SKM-1 treated with dmso at 0.1 percent for 144 hours (cell line): Measurements from ENCODE around the gene TNNT2.

ENCODE experiments used
- DNase-seq: peaks from one replicate; lab custom pipeline; 2025; ENCODE audit not compliant: unreplicated experiment; lab: John Stamatoyannopoulos, UW

The TNNT2 gene

DNA sequence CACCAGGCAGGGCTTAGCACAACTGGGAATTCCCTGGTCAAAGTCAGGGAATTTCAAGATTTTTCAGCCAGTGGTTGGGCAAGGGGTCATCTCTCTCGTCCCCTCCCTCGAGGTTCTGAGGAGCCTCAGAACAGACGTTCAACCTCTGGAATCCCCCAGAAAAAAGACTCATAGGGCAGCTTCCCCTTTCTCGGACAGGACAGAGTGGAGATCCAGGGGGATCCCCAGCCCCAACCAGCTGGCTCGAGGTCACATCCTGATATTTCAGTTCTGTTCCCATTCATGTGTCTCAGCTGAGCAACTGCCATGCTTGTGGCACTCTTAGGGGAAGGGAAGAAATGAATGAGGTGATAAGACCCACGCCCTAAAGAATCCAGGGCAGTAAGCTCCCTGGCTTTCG lies 26.6 kb upstream of the TNNT2 start:
- DNase-seq, result no peak

DNA sequence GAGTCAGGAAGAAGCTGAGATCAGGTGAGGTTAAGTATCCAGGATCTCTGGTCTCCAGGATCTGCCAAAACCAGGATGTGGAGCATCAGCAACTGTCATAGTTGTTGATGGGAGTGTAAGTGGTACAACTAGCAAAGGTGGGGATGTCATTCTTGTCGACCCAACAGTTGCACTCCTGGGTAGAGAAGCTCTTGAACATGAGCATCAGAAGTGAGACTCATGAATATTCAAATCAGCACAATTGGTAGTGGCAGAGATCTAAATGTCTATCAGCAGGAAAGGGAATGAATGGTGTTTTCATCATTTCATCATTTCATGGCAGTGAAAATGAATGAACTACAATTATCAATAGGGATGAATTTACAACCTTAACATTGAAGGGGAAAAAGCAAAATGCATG lies 25.9 kb upstream of the TNNT2 start:
- no peak for DNase-seq

GRCh38 chr1:201401700-201402099 lies 24.2 kb upstream of the TNNT2 start:
- DNase-seq, result no peak

DNA sequence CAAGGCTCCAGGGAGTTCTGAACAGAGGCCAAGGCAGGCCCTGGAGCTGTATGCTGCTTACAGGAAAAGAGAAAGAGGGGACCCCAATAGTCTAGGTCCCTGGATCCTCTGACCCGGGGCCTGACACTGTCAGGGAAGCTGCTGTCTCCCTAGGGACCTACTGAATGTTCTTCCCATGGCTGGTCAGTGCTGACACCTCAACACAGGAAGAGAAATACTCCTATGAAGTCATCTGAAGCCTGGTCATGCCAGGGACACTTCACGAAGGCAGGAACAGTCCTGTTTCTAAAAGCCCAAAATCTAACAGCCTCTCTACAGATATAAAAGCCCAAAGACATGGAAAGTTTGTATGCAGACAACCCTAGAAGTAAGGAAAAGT lies 23.4 kb upstream of the TNNT2 start:
- no peak for DNase-seq

DNA sequence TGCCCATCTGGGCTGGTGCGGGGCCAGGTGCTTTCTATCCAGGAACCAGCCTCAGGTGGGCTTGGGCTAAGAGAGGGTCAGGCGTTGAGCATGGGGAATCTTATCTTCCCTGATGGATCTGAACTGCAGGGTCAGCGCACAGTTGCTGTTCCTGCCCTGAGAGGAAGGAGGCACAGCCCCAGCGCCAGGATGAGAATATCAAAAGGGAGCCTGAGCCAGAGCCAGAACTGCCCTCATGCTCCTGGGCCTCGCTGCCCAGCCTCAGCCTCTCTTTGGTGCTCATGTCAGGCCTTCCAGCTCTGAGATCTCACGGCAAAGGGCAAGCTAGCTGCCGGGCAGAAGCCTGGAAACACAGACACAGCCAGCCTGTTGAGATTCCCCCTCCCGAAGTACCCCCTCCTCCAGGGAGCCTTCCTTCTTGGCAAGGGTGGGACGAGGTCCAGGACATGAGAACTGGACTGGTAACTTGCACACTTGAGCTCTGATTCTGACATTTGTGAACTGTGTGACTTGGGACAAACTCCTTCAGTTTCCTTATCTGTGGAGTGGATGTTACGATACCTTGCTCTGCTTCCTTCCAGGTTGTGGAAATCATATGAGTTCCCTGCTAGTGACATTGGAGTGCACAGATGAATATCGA lies 22.9 kb upstream of the TNNT2 start:
- DNase-seq, result no peak

GRCh38 chr1:201399352-201400126 lies 22.1 kb upstream of the TNNT2 start:
- DNase-seq, result no peak

DNA sequence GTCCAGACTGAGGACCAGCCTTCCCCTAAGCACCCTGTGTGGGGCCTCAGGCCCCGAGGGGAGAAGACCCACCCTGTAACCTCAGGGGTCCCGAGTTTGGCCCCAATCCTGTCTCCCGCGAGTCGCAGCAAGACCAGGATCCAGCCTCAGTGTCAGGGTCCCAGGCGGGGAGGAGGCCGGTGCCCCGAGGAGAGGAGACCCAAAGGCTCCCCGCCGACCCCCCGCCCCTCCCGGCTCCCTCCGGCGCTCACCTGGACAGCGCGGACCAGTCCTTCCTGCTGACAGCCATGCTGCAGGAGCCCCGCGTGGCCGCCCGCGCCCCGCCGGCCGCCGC lies 21.5 kb upstream of the TNNT2 start, which contains the start of gene LAD1:
Gene LAD1, minus strand, starts transcription at position 307 of the 334 bp plus-strand sequence. Its CDS starts 18 bp downstream, at position 289.
- no peak for DNase-seq

GRCh38 chr1:201397675-201398074 lies 20.2 kb upstream of the TNNT2 start:
- no peak for DNase-seq

DNA sequence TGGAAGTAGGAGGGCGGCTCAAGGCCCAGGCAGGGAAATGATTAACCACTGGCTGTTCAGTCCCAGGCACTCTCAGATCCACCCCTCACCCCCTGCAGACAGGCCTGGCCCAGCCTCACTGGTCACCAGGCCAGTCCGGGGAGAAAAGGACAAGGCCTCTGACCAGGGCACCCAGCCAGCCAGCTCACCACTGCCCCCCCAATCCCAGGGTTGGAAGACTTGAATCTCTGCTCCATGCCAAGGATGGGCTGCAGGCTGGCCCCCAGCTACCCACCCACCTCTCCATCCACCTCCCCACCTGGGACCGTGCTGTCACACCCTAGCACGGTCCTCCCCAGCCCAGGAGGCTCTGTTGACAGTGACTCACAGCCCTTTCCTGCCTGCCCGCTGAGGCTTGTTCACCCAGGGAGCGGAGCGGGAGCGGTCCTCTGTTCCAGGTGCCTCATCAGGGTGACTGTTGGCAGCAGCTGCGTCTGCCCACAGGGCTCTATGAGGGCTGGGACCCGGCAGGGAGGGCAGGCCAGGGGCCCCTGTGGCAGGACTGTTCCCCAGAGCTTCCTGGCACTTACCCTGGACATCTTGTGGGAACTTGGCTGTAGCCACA lies 19.5 kb upstream of the TNNT2 start:
- DNase-seq, result no peak

GRCh38 chr1:201395936-201396335 lies 18.5 kb upstream of the TNNT2 start:
- no peak for DNase-seq

DNA sequence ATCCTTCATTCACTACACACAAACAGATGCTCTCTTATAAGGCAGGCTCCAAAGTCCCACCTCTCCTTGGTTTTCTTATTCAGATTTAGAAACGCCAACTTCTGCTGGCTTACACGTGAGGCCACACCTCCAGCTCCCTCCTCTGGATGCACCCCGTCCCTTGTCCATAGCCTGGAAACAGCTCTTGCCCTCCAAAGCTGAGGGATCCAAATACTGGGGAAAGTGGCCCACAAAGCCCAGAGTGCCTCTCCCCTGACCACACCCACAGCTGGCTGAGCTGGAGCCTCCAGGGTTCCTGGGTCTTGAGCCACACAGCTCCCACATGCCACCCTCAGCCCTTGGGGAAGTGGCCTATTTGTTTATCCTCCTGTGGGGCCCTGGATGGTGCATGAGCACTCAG lies 17.1 kb upstream of the TNNT2 start:
- DNase-seq, result no peak

DNA sequence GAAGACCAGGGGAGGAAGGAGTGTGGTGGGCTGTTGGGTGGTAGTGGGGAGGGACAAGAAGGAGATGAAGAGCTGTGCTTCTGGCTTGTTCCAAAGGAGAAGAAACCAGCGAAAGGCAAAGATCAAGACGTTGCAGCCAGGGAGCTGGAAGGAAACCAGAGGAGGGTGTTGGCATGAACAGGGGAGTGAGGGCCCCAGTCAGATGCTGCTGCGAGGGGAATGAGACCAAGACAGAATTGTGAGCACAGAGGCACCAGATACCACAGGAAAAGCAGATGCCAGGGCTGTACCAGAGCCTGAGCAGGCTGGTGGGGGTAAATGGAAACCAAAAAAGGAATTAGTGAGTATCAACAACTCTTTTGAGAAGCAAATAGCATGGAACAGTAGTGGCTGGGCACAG lies 15.6 kb upstream of the TNNT2 start:
- DNase-seq, result no peak

DNA sequence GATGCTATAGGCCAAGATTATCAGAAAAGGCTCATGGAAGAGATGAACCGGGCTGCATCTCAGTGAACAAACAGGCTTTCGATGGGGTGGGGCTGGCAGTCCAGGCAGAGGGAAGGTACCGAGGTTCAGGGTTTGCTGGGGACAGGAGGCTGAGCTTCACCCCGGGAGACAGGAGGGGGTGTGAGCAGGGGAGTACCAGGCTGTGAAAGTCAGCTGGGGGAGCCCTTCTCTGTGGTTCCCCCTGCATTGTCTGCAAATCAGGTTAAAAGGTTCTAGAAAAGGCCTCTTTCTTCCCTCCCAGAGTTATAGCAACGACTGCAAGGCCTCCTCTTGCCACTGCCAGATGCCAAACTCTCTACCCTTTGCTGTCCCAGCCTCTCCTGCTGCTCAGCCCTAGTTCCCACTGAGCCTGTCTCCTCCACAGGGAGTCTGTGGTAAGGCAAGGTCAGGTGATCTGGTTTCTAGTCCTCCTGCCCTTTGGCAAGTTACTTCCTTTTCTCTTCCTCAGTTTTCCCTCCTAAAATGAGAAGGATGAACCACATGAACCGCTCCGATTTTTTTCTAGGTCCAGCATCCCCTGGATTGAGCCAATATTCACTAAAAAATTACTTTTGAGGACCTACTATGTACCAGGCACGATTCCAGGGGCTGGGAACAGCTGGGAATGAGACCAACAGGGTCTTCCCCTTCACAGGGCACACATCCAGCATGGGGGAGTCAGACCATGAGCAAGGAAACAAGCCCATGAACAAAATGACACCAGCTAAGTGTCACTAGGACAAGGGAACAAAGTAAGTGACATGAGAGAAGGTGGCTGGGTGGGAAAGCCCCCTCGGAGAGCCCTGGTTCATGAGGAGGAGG lies 14.4 kb upstream of the TNNT2 start:
- DNase-seq, result no peak

GRCh38 chr1:201391225-201391624 lies 13.7 kb upstream of the TNNT2 start:
- no peak for DNase-seq

- DNase-seq, result no peak
These were observed 11.6 kb upstream of the TNNT2 start for GRCh38 chr1:201389051-201389450.

- no peak for DNase-seq
These were observed 8.7 kb upstream of the TNNT2 start for GRCh38 chr1:201386208-201386607.

DNA sequence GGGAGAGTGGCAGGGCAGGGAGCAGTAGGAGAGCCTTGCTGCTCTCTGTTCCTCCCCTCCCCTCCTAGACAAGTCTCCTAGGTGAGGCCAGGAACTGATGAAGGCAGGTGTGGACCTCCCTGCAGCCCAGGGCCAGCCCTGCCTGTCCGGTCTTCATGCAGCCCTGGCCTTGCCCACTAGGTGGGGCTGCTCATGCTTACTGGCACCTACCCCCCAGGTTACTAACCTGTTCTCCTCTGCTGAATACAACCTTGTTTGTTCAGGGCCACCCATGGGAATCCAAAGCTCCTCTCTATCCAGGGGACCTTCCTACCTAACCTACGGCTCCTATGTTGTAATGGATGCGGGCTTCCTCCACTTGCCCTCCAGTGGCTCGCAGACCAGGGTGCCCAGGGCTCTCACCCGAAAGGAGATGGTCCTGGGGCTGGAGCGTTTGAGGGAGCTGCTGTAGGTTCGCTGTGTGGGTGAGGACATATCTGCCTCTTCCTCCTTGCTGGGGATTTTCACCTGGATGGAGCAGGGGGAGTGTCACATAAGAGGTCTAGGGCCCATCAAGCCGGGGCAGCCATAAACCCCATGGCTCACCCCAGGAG lies 7.9 kb upstream of the TNNT2 start:
- DNase-seq, result peak; percentile 41

DNA sequence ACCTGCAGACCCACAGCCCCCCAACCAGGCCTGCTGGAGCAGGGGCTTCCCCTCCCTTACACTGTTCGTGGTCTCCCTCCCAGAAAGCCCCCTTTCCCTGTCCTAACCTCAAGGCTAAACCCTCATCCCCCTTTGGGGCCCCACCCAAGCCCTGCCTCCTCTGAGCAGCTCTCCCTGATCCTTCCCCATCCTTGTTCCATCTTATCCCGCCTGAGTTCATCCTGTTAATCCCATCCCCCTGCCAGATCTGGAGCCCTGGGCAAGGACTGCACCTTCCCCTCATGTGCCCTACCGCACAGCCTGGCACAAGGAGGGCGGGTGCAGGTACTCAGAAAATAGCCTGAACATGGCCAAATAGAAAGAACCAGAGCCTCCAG lies 6.9 kb upstream of the TNNT2 start:
- DNase-seq, result no peak

DNA sequence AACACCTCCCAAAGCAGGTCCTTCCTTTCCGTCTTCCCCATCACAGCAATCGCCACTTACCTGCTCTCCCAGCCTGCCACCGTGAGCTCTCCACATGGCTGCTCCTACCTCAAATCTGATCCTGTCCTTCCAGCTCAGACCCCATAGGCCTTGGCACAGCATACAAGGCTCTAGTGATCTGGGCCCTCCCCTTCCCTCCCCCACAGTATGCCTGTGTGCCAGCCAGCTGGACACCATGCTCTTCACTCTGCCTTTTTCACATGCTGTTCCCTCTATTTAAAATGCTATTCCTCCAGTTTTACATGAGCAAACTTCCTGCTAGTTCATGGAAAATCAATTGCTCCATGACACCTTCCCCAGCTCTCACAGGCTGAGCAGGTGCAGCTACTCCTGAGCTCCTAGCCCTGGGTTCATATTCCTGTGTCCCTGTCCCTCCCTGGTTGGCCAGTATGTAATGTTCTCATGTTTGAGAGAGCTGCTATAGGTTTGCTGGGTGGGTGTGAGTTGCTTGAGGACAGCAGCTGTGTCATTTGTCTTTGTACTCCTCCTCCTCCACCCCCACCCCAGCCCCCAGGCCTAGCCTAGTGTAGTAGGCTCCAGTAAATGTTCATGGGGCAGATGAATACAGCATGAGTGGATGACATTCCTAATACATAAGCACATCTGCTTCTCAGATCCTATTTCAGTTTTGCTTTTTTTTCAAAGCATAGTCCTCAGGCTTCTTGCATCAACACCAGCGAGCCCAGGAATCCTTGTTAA lies 6.3 kb upstream of the TNNT2 start:
- DNase-seq, result no peak

DNA sequence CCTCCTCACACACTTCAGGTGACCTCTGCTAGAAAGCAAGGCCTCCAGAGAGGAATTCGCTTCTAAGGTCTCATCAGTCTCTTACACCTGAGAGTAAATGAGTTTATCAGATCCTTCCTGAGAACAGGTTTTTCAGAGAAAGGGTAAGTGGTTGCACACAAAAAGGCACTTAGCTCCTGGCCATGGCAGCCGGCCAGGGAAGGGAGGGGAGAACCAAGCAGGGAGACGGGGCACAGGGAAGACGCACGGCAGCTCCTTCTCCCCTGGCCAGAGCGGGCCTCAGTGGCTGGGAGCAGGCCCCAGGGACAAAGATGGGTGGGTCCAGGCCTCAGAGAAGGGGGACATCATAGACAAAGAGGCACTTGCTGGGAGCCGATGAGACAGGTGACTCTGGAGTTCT lies 3.6 kb upstream of the TNNT2 start:
- no peak for DNase-seq
